H1 (cell line): ENCODE results near the gene DNAJC22. TPM values are rescaled to one million over a fixed set of nuclear protein-coding genes. Genes with fewer than 3 reads are reported as not detected.

Experiments
- CTCF ChIA-PET: fragments of 300-600 bp; sonication (Branson Sonifier 250); formaldehyde crosslinking; loops from one replicate; lab custom pipeline; 2021; ENCODE audit not compliant: partially characterized antibody; lab: Charles Lee
- POLR2A ChIA-PET: fragments of 300-600 bp; sonication (Branson Sonifier 250); formaldehyde crosslinking; loops from one replicate; lab custom pipeline; 2021; ENCODE audit warnings: inconsistent platforms; ENCODE audit not compliant: partially characterized antibody; lab: Charles Lee
- DNase-seq, 2 experiments: peaks; one replicate each; pipeline versions ENCODE4 v3.0.0 to v3.0.0-alpha.2; 2010 to 2022; ENCODE audit warnings: low spot score in 2 of 2, low read depth in 1 of 2, mixed read lengths in 1 of 2
- FAIRE-seq: peaks from 2 replicates; lab custom pipeline; 2011; peaks lifted over from hg19 to GRCh38; lab: Jason Lieb, UNC
- H2AFZ ChIP-seq: 2 replicates; pipeline ENCODE4 v1.8.1; 2012; ENCODE audit warnings: low read length, inconsistent platforms
- H2AK5ac ChIP-seq: 2 replicates; pipeline ENCODE4 v1.6.1; 2013; ENCODE audit warnings: low read depth, low read length
- H2BK120ac ChIP-seq: replicated peaks from 2 replicates; pipeline ENCODE3; 2013; ENCODE audit warnings: low read depth, low read length, inconsistent platforms
- H2BK12ac ChIP-seq: 2 replicates; pipeline ENCODE4 v1.6.1; 2013; ENCODE audit warnings: low read depth, low read length
- H2BK15ac ChIP-seq: 2 replicates; pipeline ENCODE4 v1.6.1; 2013; ENCODE audit warnings: low read length
- H2BK20ac ChIP-seq: 2 replicates; pipeline ENCODE4 v1.6.1; 2013; ENCODE audit warnings: low read length
- H2BK5ac ChIP-seq: 2 replicates; pipeline ENCODE4 v1.6.1; 2013; ENCODE audit warnings: low read depth, low read length
- H3K14ac ChIP-seq: 2 replicates; pipeline ENCODE4 v1.6.1; 2013; ENCODE audit warnings: inconsistent platforms; ENCODE audit not compliant: insufficient read length
- H3K18ac ChIP-seq: 2 replicates; pipeline ENCODE4 v1.6.1; 2013; ENCODE audit warnings: low read length; ENCODE audit errors: extremely low read depth
- H3K23ac ChIP-seq: 2 replicates; pipeline ENCODE4 v1.6.1; 2013; ENCODE audit warnings: inconsistent platforms; ENCODE audit not compliant: insufficient read length
- H3K23me2 ChIP-seq: 2 replicates; pipeline ENCODE4 v1.6.1; 2013; ENCODE audit warnings: low read depth, low read length
- H3K27ac ChIP-seq: 2 replicates; pipeline ENCODE4 v1.6.1; 2011; ENCODE audit warnings: low read depth, low read length, inconsistent platforms
- H3K27me3 ChIP-seq, 4 experiments: replicated peaks in 1 of 4; 1 replicate in 1 of 4; 2 replicates in 3 of 4; pipeline versions ENCODE4 v1.6.1 to v1.8.1; 2011 to 2013; ENCODE audit warnings: low read length in 3 of 4, mild to moderate bottlenecking in 3 of 4, inconsistent platforms in 2 of 4, mixed read lengths in 2 of 4, moderate library complexity in 1 of 4; ENCODE audit not compliant: control insufficient read depth in 3 of 4, insufficient read depth in 3 of 4; ENCODE audit errors: extremely low read depth in 1 of 4
- H3K36me3 ChIP-seq, 4 experiments: 2 replicates each; pipeline versions ENCODE4 v1.6.1 to v1.8.1; 2011 to 2013; ENCODE audit warnings: mild to moderate bottlenecking in 4 of 4, low read length in 3 of 4, moderate library complexity in 2 of 4, control low read depth in 1 of 4, inconsistent platforms in 1 of 4; ENCODE audit not compliant: insufficient read depth in 4 of 4, control insufficient read depth in 2 of 4
- H3K4ac ChIP-seq: replicated peaks from 2 replicates; pipeline ENCODE3; 2013; ENCODE audit warnings: low read length, low read depth, mixed read lengths, inconsistent platforms; ENCODE audit not compliant: insufficient read length
- H3K4me1 ChIP-seq, 4 experiments: replicated peaks in 1 of 4; 1 replicate in 1 of 4; 2 replicates in 3 of 4; pipeline versions ENCODE4 v1.6.1 to v1.8.1; 2011 to 2013; ENCODE audit warnings: low read length in 3 of 4, inconsistent platforms in 2 of 4, mixed read lengths in 1 of 4; ENCODE audit not compliant: insufficient read depth in 4 of 4, control insufficient read depth in 3 of 4
- H3K4me2 ChIP-seq, 2 experiments: 2 replicates each; pipeline versions ENCODE4 v1.6.1 to v1.8.1; 2011 to 2013; ENCODE audit warnings: low read depth in 2 of 2, low read length in 2 of 2, control low read depth in 1 of 2, inconsistent platforms in 1 of 2, mild to moderate bottlenecking in 1 of 2; ENCODE audit not compliant: insufficient read depth in 1 of 2
- H3K4me3 ChIP-seq, 4 experiments: fragments of 200-600, 300-600 bp in 1 of 4; sonication (generic), shearing (Covaris generic), sonication (Bioruptor Twin) in 1 of 4; 2 replicates each; pipeline versions ENCODE4 v1.5.1 to v1.8.1; 2011 to 2016; ENCODE audit warnings: low read length in 4 of 4, low read depth in 3 of 4, control low read depth in 2 of 4, inconsistent platforms in 2 of 4, mild to moderate bottlenecking in 2 of 4, mixed read lengths in 1 of 4, moderate library complexity in 1 of 4; ENCODE audit not compliant: insufficient read depth in 2 of 4; ENCODE audit errors: extremely low read depth in 1 of 4
- H3K56ac ChIP-seq: replicated peaks from 2 replicates; pipeline ENCODE3; 2013; ENCODE audit warnings: low read depth, mild to moderate bottlenecking, mixed read lengths, low read length, inconsistent platforms; ENCODE audit not compliant: insufficient read length
- H3K79me1 ChIP-seq: 2 replicates; pipeline ENCODE4 v1.6.1; 2013; ENCODE audit warnings: low read depth, low read length, control low read depth
- H3K79me2 ChIP-seq, 2 experiments: 2 replicates each; pipeline versions ENCODE4 v1.6.1 to v1.8.1; 2012 to 2013; ENCODE audit warnings: low read length in 2 of 2, mild to moderate bottlenecking in 2 of 2, inconsistent platforms in 1 of 2; ENCODE audit not compliant: insufficient read depth in 2 of 2, control insufficient read depth in 1 of 2
- H3K9ac ChIP-seq, 4 experiments: replicated peaks in 1 of 4; 1 replicate in 1 of 4; 2 replicates in 3 of 4; pipeline versions ENCODE4 v1.6.1 to v1.8.1; 2011 to 2013; ENCODE audit warnings: low read depth in 3 of 4, low read length in 3 of 4, control low read depth in 2 of 4, mild to moderate bottlenecking in 2 of 4, moderate library complexity in 2 of 4, inconsistent platforms in 1 of 4; ENCODE audit errors: extremely low read depth in 1 of 4
- H3K9me3 ChIP-seq, 2 experiments: 2 replicates each; pipeline versions ENCODE4 v1.6.1 to v1.8.1; 2012 to 2013; ENCODE audit warnings: mild to moderate bottlenecking in 2 of 2, moderate library complexity in 2 of 2, control low read depth in 1 of 2, inconsistent platforms in 1 of 2, low read depth in 1 of 2, low read length in 1 of 2, mixed read lengths in 1 of 2; ENCODE audit not compliant: insufficient read depth in 2 of 2
- H4K20me1 ChIP-seq, 2 experiments: replicated peaks in 1 of 2; 2 replicates each; pipeline versions ENCODE3 to v1.8.1; 2011 to 2013; ENCODE audit warnings: inconsistent platforms in 2 of 2, low read length in 2 of 2, mild to moderate bottlenecking in 1 of 2; ENCODE audit not compliant: insufficient read depth in 2 of 2, control insufficient read depth in 1 of 2
- H4K5ac ChIP-seq: 2 replicates; pipeline ENCODE4 v1.6.1; 2013; ENCODE audit warnings: low read length, low read depth, mixed read lengths, inconsistent platforms; ENCODE audit not compliant: insufficient read length
- H4K8ac ChIP-seq: 2 replicates; pipeline ENCODE4 v1.8.0; 2013; ENCODE audit warnings: mild to moderate bottlenecking, moderate library complexity, low read length, inconsistent platforms; ENCODE audit not compliant: insufficient read depth; ENCODE audit errors: extremely low read depth
- H4K91ac ChIP-seq: replicated peaks from 2 replicates; pipeline ENCODE3; 2013; ENCODE audit warnings: low read length, mixed read lengths, inconsistent platforms; ENCODE audit not compliant: insufficient read length
- BACH1 ChIP-seq: IDR thresholded peaks from 2 replicates; pipeline ENCODE4 v1.6.1; 2012; ENCODE audit warnings: low read length, improper control_type of control experiment
- WGBS, 2 experiments: shearing (Covaris generic) in 1 of 2; methylation state at CpG; one replicate each; pipeline versions ENCODE4 v1.1.6 to v1.1.7; 2013 to 2015; ENCODE audit warnings: low lambda C conversion rate in 2 of 2, mixed read lengths in 2 of 2, inconsistent platforms in 1 of 2, low coverage in 1 of 2, missing lambda C conversion rate in 1 of 2; ENCODE audit not compliant: insufficient replicate concordance in 2 of 2, insufficient coverage in 1 of 2, insufficient read length in 1 of 2; ENCODE audit errors: extremely low coverage in 1 of 2, missing lambda C conversion rate in 1 of 2; 5-methylcytosine and 5-hydroxymethylcytosine counted together
- polyA plus RNA-seq, 7 experiments: library from polyadenylated mRNA; depleted of rRNA in 3 of 7; stranded (reverse) in 5 of 7; unstranded in 2 of 7; fragments of >200 nt in 5 of 7; fragments of 200-250 nt in 2 of 7; gene quantifications; 1 replicate in 5 of 7; 2 replicates in 1 of 7; 4 replicates in 1 of 7; pipeline versions ENCODE4 v1.2.1 to v1.2.3, GENCODE V29; 2011 to 2013; ENCODE audit warnings: missing spikeins in 2 of 7, mixed read lengths in 2 of 7
- total RNA-seq: library from RNA; stranded (reverse); fragmentation: NEBNext Ultra II Directional; extraction: Animal tissue kit (Norgen Biotek cat#: 25700); gene quantifications from 2 replicates; pipeline ENCODE4 v1.2.1, GENCODE V29; 2021

DNAJC22 gene
- total and polyA plus RNA-seq, 2 of the 8 experiments (the other 6 are each of a cell fraction or from before 2014, with no cell fraction given) = 0.20 to 0.39 TPM

- no peak overlapping the region for H4K91ac ChIP-seq
- no peak overlapping the region for H2BK5ac ChIP-seq
- no peak for FAIRE-seq
- H3K27me3 ChIP-seq = peaks cover 40 to 61% (median 59%) of the 10 kb centered on the region in 4 experiments
- no peak overlapping the region for H2BK15ac ChIP-seq
- no peak overlapping the region for H2AFZ ChIP-seq
- no peak overlapping the region for H3K23ac ChIP-seq
- H3K4me1 ChIP-seq = peaks cover 0 to 15% (median 8%) of the 10 kb centered on the region in 4 experiments; a peak in 6 of 7 replicates
- H3K4ac ChIP-seq = no peak overlapping the region
- H3K27ac ChIP-seq = no peak overlapping the region
- H4K20me1 ChIP-seq = peaks cover 6 to 11% of the 10 kb centered on the region in 2 experiments
- H3K4me2 ChIP-seq = no peak overlapping the region; a peak in 1 of 4 replicates
- no peak overlapping the region for H3K14ac ChIP-seq
- no peak overlapping the region for H2BK12ac ChIP-seq
- H3K9me3 ChIP-seq = no peaks in the 10 kb centered on the region
- WGBS, 2 experiments = 83% methylated on average over 5 of the region's 5 CpGs; no CpG with 5 or more reads in 1 of the 2 experiments
- H4K5ac ChIP-seq = no peak overlapping the region
- ChIA-PET POLR2A (interaction anchor here (1.2 to 3.1 kb wide), 3 partner anchors 12 to 205 kb away, joined by 3 to 32 read pairs (median 5); partner anchors contain the start of genes C1QL4 and SPATS2), CTCF (interaction anchor here (1.1 to 26.7 kb wide), 10 partner anchors 10 to 255 kb away, joined by 3 to 538 read pairs (median 18); partner anchors contain the start of genes C1QL4 and PRPH)
- no peak overlapping the region for H3K9ac ChIP-seq
- H2BK120ac ChIP-seq = no peak overlapping the region
- H3K4me3 ChIP-seq = no peak overlapping the region
- H4K8ac ChIP-seq = peak overlapping the region; percentile 71; the same call in 1 of the 2 replicates
- H3K18ac ChIP-seq = no peak overlapping the region
- no peak for DNase-seq
- H3K79me2 ChIP-seq = no peaks in the 10 kb centered on the region
- TF ChIP-seq BACH1 = no peak
- H3K36me3 ChIP-seq = no peaks in the 10 kb centered on the region; a peak in 1 of 8 replicates
- H2BK20ac ChIP-seq = no peak overlapping the region
- no peak overlapping the region for H2AK5ac ChIP-seq
- H3K56ac ChIP-seq = no peak overlapping the region
- peaks cover 6% of the 10 kb centered on the region; the same call in 1 of the 2 replicates for H3K23me2 ChIP-seq
- no peaks in the 10 kb centered on the region for H3K79me1 ChIP-seq
Measured at GRCh38 chr12:49348781-49349180, 2.1 kb downstream of the DNAJC22 start.
